GM23338 (cell line): ENCODE data around the gene PIGV. TPM values are rescaled to one million over a fixed set of nuclear protein-coding genes. Genes with fewer than 3 reads are reported as not detected.

Source experiments
- ATAC-seq: fragments of 200-7000 bp; cut with Tn5 transposase; 3 replicates; pipeline ENCODE4 v1.9.1; 2020
- DNase-seq: peaks from one replicate; pipeline ENCODE4 v3.0.0-alpha.2; 2015; ENCODE audit warnings: low spot score
- H2AFZ ChIP-seq: fragments of 200-600 bp; sonication (generic); 2 replicates; pipeline ENCODE4 v1.8.0; 2016; ENCODE audit warnings: antibody characterized with exemption, mild to moderate bottlenecking, moderate library complexity
- H3F3A ChIP-seq: fragments of 200-600 bp; sonication (generic); replicated peaks from 2 replicates; pipeline ENCODE4 v1.8.0; 2017; ENCODE audit warnings: antibody characterized with exemption, mixed run types, low read depth
- H3K27ac ChIP-seq: fragments of 200-600 bp; sonication (generic); 2 replicates; pipeline ENCODE4 v1.6.1; 2016; ENCODE audit warnings: low read depth
- H3K27me3 ChIP-seq: fragments of 200-600 bp; sonication (generic); 2 replicates; pipeline ENCODE4 v1.8.0; 2016; ENCODE audit warnings: mild to moderate bottlenecking, mixed run types, moderate library complexity; ENCODE audit not compliant: insufficient read depth
- H3K36me3 ChIP-seq: fragments of 200-600 bp; sonication (generic); 2 replicates; pipeline ENCODE4 v1.8.0; 2016; ENCODE audit warnings: mild to moderate bottlenecking; ENCODE audit not compliant: insufficient read depth
- H3K4me1 ChIP-seq: fragments of 200-600 bp; sonication (generic); 2 replicates; pipeline ENCODE4 v1.8.0; 2016; ENCODE audit warnings: mild to moderate bottlenecking, moderate library complexity; ENCODE audit not compliant: insufficient read depth
- H3K4me2 ChIP-seq: fragments of 200-600 bp; sonication (generic); 2 replicates; pipeline ENCODE4 v1.7.1; 2017; ENCODE audit warnings: mixed run types
- H3K4me3 ChIP-seq: fragments of 200-600 bp; sonication (generic); 2 replicates; pipeline ENCODE4 v1.6.1; 2016; ENCODE audit warnings: mixed run types
- H3K79me2 ChIP-seq: fragments of 200-600 bp; sonication (generic); replicated peaks from 2 replicates; pipeline ENCODE4 v1.8.0; 2017; ENCODE audit warnings: mild to moderate bottlenecking; ENCODE audit not compliant: insufficient read depth
- H3K9me2 ChIP-seq: fragments of 200-600 bp; sonication (generic); 2 replicates; pipeline ENCODE4 v1.8.0; 2017; ENCODE audit not compliant: insufficient read depth
- H4K20me1 ChIP-seq: fragments of 200-600 bp; sonication (generic); replicated peaks from 2 replicates; pipeline ENCODE4 v1.8.0; 2017; ENCODE audit warnings: mild to moderate bottlenecking; ENCODE audit not compliant: insufficient read depth
- H3K27ac Mint-ChIP-seq: 2 replicates; pipeline ENCODE4 v1.8.0; 2020; ENCODE audit warnings: inconsistent platforms, mild to moderate bottlenecking, moderate library complexity, mixed read lengths
- H3K27me3 Mint-ChIP-seq: 3 replicates; pipeline ENCODE4 v1.8.0; 2022; ENCODE audit warnings: low read depth, mild to moderate bottlenecking, moderate library complexity, mixed read lengths, inconsistent platforms; ENCODE audit not compliant: insufficient read depth, poor library complexity
- H3K36me3 Mint-ChIP-seq: 3 replicates; pipeline ENCODE4 v1.8.0; 2021; ENCODE audit warnings: low read depth, mild to moderate bottlenecking, inconsistent platforms, moderate library complexity, mixed read lengths
- H3K4me1 Mint-ChIP-seq: 3 replicates; pipeline ENCODE4 v1.8.0; 2020; ENCODE audit warnings: mild to moderate bottlenecking, inconsistent platforms, mixed read lengths
- H3K4me3 Mint-ChIP-seq: 3 replicates; pipeline ENCODE4 v1.8.0; 2021; ENCODE audit warnings: moderate library complexity, mild to moderate bottlenecking, inconsistent platforms, mixed read lengths
- H3K9me3 Mint-ChIP-seq: 3 replicates; pipeline ENCODE4 v1.8.0; 2020; ENCODE audit warnings: moderate library complexity, mild to moderate bottlenecking, inconsistent platforms, mixed read lengths
- CREB1 ChIP-seq: fragments of 250-450 bp; sonication (Bioruptor Pico); IDR thresholded peaks from 2 replicates; pipeline ENCODE4 v1.5.0; 2020; ENCODE audit warnings: low read depth, mild to moderate bottlenecking, moderate library complexity
- EZH2 ChIP-seq: fragments of 200-600 bp; sonication (generic); IDR thresholded peaks from one replicate; pipeline ENCODE4 v1.8.0; 2017; ENCODE audit warnings: antibody characterized with exemption, mild to moderate bottlenecking, low read depth; ENCODE audit not compliant: unreplicated experiment
- NANOG ChIP-seq: IDR thresholded peaks from 2 replicates; pipeline ENCODE4 v1.6.1; 2016; ENCODE audit warnings: antibody characterized with exemption, borderline replicate concordance
- POLR2AphosphoS5 ChIP-seq: IDR thresholded peaks from 2 replicates; pipeline ENCODE4 v1.6.1; 2016; ENCODE audit warnings: antibody characterized with exemption, low read depth
- STAT1 ChIP-seq: IDR thresholded peaks from one replicate; pipeline ENCODE4 v1.6.1; 2016; ENCODE audit warnings: antibody characterized with exemption; ENCODE audit not compliant: unreplicated experiment
- ZNF114 ChIP-seq: fragments of 250-450 bp; sonication (Bioruptor Pico); IDR thresholded peaks from 2 replicates; pipeline ENCODE4 v1.5.0; 2020; ENCODE audit warnings: mild to moderate bottlenecking, moderate library complexity
- polyA plus RNA-seq: library from polyadenylated mRNA; unstranded; fragments of >200 nt; fragmentation: Nextera tagmentation; extraction: Ambion mirVana; gene quantifications from 2 replicates; pipeline ENCODE4 v1.2.1, GENCODE V29; 2016
- total RNA-seq: library from RNA; depleted of rRNA; stranded (reverse); fragments of >200 nt; shearing (Covaris generic); gene quantifications from 2 replicates; pipeline ENCODE4 v1.2.3, GENCODE V29; 2014
- TF ChIP-seq, protein P1 (sequence below): IDR thresholded peaks from one replicate; pipeline ENCODE4 v1.6.1; 2018; ENCODE audit warnings: antibody characterized with exemption; ENCODE audit not compliant: unreplicated experiment
- TF ChIP-seq, protein P2 (sequence below), 2 experiments: fragments of 200-600 bp in 1 of 2; sonication (generic) in 1 of 2; conservative IDR thresholded peaks; 2 replicates each; pipeline versions ENCODE4 v1.5.1 to v1.6.1; 2016 to 2017; ENCODE audit warnings: antibody characterized with exemption in 2 of 2, low read depth in 2 of 2, mild to moderate bottlenecking in 2 of 2, moderate library complexity in 1 of 2

The PIGV gene
- total and polyA plus RNA-seq, 2 experiments from 2014 or later, result 4.5 to 12.6 TPM

DNA sequence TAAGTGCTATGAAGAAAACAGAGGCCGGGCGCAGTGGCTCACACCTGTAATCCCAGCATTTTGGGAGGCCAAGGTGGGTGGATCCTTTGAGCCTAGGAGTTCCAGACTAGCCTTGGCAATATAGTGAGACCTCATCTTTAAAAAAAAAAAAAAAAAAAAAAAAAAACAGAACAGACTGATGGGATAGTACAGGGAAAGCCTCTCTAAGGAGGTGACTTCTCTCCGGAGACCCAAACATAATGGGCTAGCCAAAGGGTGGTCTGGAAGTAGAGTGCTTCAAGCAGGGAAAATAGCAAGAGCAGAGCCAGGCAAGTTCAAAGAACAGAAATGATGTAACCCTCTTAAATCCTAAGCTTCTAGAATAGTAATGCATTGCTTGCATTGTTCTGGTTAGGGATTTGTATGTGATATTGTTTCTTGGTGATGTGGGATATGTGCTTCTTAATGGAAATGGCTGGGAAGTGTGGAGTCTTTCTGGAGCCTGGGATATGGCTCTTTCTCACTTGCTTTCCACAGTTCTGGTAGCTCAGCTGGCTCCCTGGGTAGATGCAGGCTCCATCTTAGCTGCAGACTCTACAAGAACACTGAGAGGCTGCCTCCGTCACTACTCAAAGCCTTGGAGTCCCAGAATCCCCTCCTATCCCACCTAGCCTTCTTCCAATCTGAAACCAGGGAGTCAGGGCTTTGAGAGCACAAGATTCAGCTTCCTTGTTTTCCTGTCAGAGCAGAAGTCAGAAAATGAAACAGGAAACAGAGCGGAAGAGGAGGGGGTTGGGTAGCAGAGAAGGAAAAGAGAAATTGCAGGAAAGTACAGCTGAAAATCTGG is 1.9 kb upstream of the PIGV start (continued):
- TF ChIP-seq, protein P1, sequence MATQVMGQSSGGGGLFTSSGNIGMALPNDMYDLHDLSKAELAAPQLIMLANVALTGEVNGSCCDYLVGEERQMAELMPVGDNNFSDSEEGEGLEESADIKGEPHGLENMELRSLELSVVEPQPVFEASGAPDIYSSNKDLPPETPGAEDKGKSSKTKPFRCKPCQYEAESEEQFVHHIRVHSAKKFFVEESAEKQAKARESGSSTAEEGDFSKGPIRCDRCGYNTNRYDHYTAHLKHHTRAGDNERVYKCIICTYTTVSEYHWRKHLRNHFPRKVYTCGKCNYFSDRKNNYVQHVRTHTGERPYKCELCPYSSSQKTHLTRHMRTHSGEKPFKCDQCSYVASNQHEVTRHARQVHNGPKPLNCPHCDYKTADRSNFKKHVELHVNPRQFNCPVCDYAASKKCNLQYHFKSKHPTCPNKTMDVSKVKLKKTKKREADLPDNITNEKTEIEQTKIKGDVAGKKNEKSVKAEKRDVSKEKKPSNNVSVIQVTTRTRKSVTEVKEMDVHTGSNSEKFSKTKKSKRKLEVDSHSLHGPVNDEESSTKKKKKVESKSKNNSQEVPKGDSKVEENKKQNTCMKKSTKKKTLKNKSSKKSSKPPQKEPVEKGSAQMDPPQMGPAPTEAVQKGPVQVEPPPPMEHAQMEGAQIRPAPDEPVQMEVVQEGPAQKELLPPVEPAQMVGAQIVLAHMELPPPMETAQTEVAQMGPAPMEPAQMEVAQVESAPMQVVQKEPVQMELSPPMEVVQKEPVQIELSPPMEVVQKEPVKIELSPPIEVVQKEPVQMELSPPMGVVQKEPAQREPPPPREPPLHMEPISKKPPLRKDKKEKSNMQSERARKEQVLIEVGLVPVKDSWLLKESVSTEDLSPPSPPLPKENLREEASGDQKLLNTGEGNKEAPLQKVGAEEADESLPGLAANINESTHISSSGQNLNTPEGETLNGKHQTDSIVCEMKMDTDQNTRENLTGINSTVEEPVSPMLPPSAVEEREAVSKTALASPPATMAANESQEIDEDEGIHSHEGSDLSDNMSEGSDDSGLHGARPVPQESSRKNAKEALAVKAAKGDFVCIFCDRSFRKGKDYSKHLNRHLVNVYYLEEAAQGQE, result no peak
- TF ChIP-seq, protein P2, sequence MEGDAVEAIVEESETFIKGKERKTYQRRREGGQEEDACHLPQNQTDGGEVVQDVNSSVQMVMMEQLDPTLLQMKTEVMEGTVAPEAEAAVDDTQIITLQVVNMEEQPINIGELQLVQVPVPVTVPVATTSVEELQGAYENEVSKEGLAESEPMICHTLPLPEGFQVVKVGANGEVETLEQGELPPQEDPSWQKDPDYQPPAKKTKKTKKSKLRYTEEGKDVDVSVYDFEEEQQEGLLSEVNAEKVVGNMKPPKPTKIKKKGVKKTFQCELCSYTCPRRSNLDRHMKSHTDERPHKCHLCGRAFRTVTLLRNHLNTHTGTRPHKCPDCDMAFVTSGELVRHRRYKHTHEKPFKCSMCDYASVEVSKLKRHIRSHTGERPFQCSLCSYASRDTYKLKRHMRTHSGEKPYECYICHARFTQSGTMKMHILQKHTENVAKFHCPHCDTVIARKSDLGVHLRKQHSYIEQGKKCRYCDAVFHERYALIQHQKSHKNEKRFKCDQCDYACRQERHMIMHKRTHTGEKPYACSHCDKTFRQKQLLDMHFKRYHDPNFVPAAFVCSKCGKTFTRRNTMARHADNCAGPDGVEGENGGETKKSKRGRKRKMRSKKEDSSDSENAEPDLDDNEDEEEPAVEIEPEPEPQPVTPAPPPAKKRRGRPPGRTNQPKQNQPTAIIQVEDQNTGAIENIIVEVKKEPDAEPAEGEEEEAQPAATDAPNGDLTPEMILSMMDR (conservative IDR thresholded peaks at IDR 0.05; ENCODE audit: low read depth in 2 of 2), result no peak
- TF ChIP-seq NANOG, result no peak
- TF ChIP-seq STAT1, result no peak
- TF ChIP-seq ZNF114 (CRISPR knock-in tag), result no peak
- no peak for TF ChIP-seq EZH2
- no peak for TF ChIP-seq CREB1 (CRISPR knock-in tag)
- no peak for TF ChIP-seq POLR2AphosphoS5

GRCh38 chr1:26786437-26787380 is 1.0 kb upstream of the PIGV start:
- no peaks in the 10 kb centered on the region for H3K27me3 ChIP-seq
- H3K9me2 ChIP-seq, result no peaks in the 10 kb centered on the region
- TF ChIP-seq, protein P1, result no peak
- TF ChIP-seq POLR2AphosphoS5, result peak; percentile 59
- DNase-seq, result peak; percentile 69
- no peaks in the 10 kb centered on the region for H3K36me3 ChIP-seq
- H3F3A ChIP-seq, result peaks cover 16% of the 10 kb centered on the region
- Mint-ChIP-seq H3K36me3 (peaks cover 9% of the 10 kb centered on the region), H3K4me3 (peak overlapping the region; percentile 94), H3K27me3 (peaks cover 14% of the 10 kb centered on the region), H3K9me3 (no peaks in the 10 kb centered on the region; the same call in 1 of the 3 replicates), H3K4me1 (peaks cover 53% of the 10 kb centered on the region), H3K27ac (peak overlapping the region; percentile 98)
- H3K4me3 ChIP-seq, result peak overlapping the region; percentile 99
- peak overlapping the region; percentile 97 for H3K4me2 ChIP-seq
- ATAC-seq, result peak; percentile 47
- H3K27ac ChIP-seq, result peak overlapping the region; percentile 93
- no peaks in the 10 kb centered on the region; the same call in none of the 2 replicates for H4K20me1 ChIP-seq
- no peaks in the 10 kb centered on the region for H3K79me2 ChIP-seq
- H3K4me1 ChIP-seq, result peaks cover 37% of the 10 kb centered on the region
- peak overlapping the region; percentile 89 for H2AFZ ChIP-seq
